NCI-H526 (cell line): ENCODE results near the gene WDR48.
"Not testable (repeated sequence)": the region's sequence is repeated elsewhere in the genome, so short reads cannot be mapped to it uniquely, and the experiment has no call there.

Experiments
- DNase-seq, 2 experiments: peaks; one replicate each; lab custom pipeline; 2025; lab: John Stamatoyannopoulos, UW

WDR48 gene

DNA sequence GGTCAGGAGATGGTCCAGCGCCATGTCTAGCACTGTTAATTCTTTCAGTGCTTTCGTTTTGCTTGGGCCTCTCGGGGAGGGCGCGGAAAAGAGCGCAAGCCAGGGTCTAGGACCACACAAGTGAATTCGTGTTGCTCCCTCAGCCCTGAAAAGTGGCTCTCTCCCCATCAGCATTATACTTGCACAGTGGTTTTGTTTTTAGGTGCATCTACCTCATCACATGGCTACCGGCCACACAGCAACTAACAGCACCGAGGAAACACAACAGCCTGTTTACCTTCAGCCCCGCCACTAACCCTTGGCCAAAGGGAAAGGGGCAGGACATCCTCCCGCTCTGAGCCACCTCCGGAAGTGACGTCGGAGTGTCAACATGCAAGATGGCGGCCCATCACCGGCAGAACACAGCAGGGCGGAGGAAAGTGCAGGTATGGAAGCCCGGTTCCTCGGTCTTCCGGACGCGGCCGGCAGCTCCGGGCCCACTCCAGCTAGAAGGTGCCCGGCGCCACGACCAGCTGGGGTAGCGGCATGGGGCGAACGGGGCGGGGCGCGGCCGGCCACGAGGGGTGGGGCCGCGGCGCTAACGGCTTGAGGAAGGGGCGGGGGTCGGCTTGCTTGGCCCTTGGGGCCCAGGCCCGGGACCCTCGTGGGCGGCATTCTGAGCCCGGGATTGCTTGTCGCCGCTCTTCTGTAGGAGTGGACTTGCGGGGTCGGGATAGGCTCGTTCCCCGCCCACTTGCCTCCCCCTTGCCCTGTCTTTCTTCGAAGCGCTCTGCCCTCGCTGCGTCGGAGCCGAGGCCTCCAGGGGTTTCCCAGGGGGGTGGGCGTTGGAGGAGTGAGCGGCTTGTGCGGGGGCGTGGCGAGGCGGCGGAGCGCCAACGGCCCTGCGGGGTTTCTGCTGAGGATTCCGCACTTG is at the start of gene WDR48, which contains the start of gene SCN11A:
TSS of gene WDR48 (plus strand) at position 368 of the 913 bp plus-strand sequence. CDS start at position 378, 10 bp downstream.
TSS of gene SCN11A (minus strand) at position 296 of the 913 bp plus-strand sequence. CDS start 101,582 bp downstream, outside the sequence.
- DNase-seq = peak; percentile 88 to 94

- DNase-seq = no peak
Observed at GRCh38 chr3:39005295-39005694, 46.5 kb upstream of the WDR48 start.

- DNase-seq = no peak
Observed at GRCh38 chr3:39011191-39011736, 40.6 kb upstream of the WDR48 start.

DNA sequence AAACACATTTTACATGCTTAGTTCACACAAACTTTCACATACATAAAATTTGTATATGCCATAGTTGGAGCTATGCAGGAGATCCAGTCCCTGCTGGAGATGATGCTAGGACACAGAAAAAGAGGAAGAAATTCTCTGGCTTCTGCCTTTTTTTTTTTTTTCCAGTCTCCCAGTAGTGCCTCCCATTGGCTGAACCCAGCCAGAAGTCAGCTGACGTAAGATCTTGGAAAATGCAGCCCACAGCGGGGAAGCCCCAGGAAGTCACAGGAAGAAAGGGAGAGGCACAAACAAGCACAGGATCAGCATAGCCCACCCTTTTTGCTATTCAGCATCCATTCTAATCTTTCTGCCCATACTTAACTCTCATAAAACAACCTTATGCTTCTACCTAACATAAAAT is 38.5 kb upstream of the WDR48 start:
- no peak for DNase-seq

DNA sequence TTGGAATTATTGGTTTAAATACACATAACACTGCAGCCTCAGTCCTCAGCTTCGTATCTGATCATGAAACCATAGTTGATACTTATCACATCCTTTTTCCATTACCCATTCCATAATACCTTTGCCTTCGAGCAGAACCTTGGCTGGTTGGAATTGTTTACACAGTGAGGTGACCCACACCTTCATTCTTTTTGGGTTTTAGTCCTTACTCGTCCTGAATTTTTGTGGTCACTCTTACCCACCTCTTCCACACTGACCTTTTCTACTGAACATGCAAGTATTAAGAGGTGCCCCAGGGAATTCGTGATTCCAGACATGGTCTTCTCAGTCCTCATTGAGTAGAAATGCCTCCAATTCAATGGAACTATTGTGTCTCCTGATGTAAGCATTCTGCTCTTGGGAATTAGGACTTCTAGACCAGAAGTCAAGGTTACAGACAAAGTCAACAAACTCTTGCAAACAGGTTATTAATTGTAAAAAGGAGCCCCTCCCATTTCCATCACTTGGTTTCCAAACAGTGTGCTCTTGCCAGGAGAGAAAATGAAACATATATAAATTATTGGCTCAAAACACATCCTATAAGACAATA is 37.8 kb upstream of the WDR48 start:
- DNase-seq = no peak

GRCh38 chr3:39015418-39015817 is 36.4 kb upstream of the WDR48 start:
- DNase-seq = peak; percentile 55 to 57

GRCh38 chr3:39019299-39019698 is 32.5 kb upstream of the WDR48 start:
- DNase-seq = no peak

DNA sequence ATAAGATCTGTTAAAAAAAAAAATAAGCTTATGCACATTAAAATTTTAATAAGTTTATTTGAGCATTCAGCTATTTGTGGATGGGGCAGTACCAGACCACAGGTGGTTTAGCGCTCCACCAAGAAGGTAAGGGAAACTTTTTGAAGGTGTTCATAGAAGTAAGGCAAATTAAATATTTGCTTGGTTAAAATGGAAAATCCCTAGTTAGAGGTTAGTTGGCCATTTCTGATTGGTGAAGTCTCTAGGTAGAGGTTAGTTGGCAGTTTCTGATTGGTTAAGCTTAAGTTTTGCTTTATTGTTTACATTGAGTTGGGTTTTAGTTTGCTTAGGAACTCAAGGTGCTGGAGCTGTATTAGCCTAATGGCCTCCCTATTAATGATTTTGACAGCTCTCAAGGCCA is 30.8 kb upstream of the WDR48 start:
- no peak for DNase-seq

DNA sequence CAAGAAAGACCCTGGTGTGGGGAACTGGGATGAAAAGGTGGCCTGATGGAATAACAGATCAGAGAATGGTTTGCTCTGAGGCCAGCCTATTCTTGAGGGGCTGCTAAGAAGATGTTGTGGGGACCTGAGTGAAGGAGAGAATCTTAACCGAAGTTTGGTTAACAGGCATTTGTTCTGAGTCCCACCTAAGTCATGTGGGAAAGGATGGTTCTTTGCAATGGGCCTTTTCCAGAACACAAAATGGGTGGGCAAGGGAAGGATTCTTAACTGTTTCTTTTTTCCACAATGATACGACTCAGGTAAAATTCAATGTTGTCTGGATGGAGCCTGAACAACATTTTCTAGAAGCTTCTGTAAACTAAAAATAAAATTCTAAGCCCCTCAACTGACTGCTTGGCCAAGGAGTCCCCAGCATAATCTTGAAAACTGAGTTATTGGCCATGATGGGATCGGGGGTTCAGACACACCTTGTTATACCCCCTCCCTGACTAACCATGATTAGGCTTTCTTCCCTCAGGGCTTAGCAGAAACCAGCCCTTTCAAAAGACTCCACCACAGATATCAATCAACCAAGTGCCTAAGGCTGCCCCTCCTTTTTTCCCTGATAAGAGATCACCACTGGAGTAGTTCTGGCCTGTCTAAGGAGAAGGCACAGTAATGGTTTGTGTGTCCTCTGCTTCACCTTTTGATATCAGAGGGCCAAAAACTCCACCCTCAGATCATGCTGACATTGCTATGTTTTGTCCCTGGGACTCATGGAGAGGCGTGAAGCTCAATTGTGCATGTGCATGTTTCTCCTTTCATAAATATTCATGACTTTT is 30.1 kb upstream of the WDR48 start:
- DNase-seq = peak in 1 of 2 experiments; percentile 4

DNA sequence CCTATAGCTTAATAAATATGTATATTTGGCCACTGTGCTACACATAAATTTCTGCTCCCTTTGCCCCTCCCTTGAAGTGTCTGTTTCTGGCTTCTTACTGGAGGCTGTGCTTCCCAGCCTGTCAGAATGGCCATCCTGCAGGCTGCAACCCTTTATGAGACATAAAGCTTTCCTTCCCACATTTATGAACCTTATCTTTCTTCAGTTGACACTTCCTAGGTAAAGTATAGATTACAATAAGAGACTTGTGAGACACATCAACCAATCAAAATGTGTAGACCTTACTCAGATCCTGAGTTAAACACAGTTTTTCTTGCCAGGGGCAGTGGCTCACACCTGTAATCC is 29.6 kb upstream of the WDR48 start:
- DNase-seq = no peak

- DNase-seq = no peak
Observed at GRCh38 chr3:39024497-39024896, 27.3 kb upstream of the WDR48 start.

DNA sequence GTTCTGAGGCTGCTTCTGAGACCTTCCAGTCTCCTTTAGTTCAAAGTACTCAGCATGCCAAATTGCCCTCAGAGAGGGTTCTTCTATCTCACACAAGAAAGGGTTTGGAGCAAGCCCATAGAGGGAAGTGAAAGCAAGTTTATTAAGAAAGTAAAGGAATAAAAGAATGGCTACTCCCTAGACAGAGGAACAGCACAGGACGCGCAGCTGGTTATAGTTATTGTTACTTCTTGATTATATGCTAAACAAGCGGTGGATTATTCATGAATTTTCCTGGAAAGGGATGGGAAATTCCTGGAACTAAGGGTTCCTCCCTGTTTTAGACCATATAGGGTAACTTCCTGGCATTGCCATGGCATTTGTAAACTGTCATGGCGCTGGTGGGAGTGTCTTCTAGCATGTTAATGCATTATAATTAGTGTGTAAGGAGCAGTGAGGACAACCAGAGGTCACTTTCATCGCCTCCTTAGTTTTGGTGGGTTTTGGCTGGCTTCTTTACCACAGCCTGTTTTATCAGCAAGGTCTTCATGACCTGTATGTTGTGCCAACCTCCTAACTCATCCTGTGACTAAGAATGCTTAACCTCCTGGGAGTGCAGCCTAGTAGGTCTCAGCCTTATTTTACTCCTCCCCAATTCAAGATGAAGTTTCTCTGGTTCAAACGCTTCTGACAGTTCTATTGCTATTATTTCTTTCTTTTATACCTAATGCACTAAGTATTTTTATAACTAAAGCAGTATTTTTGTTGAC is 26.4 kb upstream of the WDR48 start:
- no peak for DNase-seq

- DNase-seq = no peak
Observed at GRCh38 chr3:39028546-39028945, 23.3 kb upstream of the WDR48 start.

GRCh38 chr3:39029556-39029955 is 22.3 kb upstream of the WDR48 start:
- DNase-seq = no peak

DNA sequence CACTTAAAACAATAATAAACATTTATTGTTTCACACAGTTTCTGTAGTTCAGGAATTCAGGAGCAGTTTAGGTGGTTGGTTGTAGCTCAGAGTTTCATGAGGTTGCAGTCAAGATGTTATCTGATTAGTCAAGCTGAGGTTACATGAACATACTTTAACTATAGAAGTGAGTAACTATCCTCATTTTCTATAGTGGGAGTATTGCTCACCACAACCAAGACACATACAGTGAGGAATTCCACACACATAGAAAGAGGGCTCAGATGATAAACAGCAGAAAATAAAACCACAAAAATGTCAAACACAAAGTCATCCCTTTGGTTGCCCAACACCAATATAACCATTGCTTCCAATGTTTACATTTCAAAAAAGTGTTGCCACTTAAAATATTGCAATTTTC is 13.7 kb upstream of the WDR48 start:
- DNase-seq = no peak

GRCh38 chr3:39050029-39050428 is 1.8 kb upstream of the WDR48 start:
- no peak for DNase-seq

DNA sequence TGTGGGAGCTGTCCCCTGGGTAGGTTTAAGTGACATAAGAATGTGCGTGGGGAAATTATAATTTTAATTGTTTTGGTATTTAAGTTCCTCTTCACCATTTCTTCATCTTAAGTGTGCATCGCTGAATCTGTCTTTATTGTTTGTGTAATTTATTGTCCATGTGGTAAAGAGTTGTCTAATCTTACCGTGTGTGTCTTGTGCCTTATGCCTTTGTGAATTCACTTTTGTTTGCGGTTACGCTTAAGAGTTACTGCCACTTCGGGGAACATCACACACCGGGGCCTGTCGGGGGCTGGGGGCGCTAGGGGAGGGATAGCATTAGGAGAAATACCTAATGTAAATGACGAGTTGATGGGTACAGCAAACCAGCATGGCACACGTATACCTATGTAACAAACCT is 767 bp downstream of the WDR48 start:
- DNase-seq = no peak

DNA sequence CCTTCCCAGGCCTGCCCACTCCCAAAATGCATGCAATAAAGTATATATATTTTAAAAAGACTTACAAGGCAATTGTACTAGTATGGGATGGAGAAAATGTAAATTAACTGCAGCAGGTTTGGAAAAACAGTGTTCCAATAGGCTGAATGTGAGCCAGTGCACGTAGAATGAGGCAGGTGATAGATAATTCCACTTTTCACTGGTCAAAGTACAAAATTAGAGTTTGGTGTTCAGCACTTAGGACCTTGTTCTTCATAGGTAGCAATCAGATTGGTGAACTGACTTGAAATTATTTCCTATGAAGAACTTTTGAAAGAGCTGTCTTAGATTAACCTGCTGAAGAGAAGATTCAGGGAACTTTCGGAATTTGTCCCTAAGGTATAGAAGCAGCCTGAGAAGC is 1.9 kb downstream of the WDR48 start:
- no peak for DNase-seq

GRCh38 chr3:39056151-39056550 is 4.3 kb downstream of the WDR48 start:
- no peak for DNase-seq

DNA sequence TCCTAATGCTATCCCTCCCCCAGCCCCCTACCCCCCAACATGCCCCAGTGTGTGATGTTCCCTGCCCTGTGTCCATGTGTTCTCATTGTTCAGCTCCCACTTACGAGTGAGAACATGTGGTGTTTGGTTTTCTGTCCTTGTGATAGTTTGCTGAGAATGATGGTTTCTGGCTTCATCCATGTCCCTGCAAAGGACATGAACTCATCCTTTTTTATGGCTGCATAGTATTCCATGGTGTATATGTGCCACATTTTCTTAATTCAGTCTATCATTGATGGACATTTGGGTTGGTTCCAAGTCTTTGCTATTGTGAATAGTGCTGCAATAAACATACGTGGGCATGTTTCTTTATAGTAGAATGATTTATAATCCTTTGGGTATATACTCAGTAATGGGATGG is 9.4 kb downstream of the WDR48 start:
- DNase-seq = not testable (repeated sequence)

DNA sequence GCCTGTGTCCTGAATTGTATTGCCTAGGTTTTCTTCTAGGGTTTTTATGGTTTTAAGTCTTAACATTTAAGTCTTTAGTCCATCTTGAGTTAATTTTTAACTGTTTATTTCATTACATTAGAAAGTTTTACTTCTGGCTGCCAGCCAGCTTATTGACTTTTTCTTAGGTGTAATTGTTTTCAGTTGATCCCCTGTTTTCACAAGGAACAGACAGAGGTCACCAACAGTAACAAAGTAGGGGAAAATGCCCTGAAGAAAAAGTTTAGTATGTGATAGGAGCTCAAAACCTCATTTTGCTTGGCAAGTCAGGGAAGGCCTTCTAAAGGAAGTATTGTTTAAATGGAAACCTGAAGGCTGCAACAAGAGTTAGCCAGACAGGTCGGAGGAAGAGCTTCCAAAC is 10.4 kb downstream of the WDR48 start:
- DNase-seq = no peak

DNA sequence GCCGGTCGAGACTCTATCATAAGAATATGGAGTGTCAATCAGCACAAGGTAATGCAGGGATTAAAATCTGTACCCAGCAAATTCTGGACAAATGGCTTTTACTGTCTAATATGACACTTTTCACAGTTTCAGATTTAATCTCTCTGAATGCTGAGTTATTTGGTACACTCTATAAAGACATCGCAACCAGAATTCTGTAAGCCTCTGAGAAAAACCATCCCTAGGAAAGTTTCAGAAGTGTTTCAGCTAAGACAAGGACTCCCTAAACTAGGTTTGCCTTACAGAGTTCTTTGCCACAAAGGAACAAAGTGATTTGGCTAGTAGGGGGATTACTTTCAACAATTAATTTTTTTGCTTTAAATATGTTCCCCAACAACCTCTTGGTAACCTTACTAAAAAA is 11.3 kb downstream of the WDR48 start:
- no peak for DNase-seq
